Cardiac muscle cell (in vitro differentiated cells and primary cell): ENCODE data around the gene PLOD1. TPM values are rescaled to one million over a fixed set of nuclear protein-coding genes. Genes with fewer than 3 reads are reported as not detected.
A peak's percentile ranks its signal among the peaks of the same experiment; 100 is the strongest.
"Not testable (repeated sequence)": the region's sequence is repeated elsewhere in the genome, so short reads cannot be mapped to it uniquely, and the experiment has no call there.

ENCODE experiments used
- DNase-seq, 2 donors: peaks; one replicate each; pipeline versions ENCODE4 v3.0.0 to v3.0.0-alpha.2; 2010 to 2017; ENCODE audit warnings: low read depth in 1 of 2, low spot score in 1 of 2
- H3K27ac ChIP-seq: fragments of 200-600 bp; sonication (generic); 2 replicates; pipeline ENCODE4 v1.5.1; 2016
- H3K27me3 ChIP-seq: fragments of 200-600 bp; sonication (generic); 2 replicates; pipeline ENCODE4 v1.6.0; 2016; ENCODE audit warnings: control low read depth
- H3K36me3 ChIP-seq: fragments of 200-600 bp; sonication (generic); 2 replicates; pipeline ENCODE4 v1.5.1; 2016; ENCODE audit warnings: control low read depth
- H3K4me1 ChIP-seq: fragments of 200-600 bp; sonication (generic); 2 replicates; pipeline ENCODE4 v1.8.1; 2017; ENCODE audit warnings: low read depth, mild to moderate bottlenecking, mixed run types
- H3K4me3 ChIP-seq: fragments of 200-600 bp; sonication (generic); 2 replicates; pipeline ENCODE4 v1.5.1; 2016; ENCODE audit warnings: mild to moderate bottlenecking
- H3K9me3 ChIP-seq: fragments of 200-600 bp; sonication (generic); 2 replicates; pipeline ENCODE4 v1.5.1; 2017; ENCODE audit warnings: low read depth, mild to moderate bottlenecking, control low read depth
- CTCF ChIP-seq: IDR thresholded peaks from 2 replicates; pipeline ENCODE4 v1.5.1; 2012; ENCODE audit warnings: low read depth, mild to moderate bottlenecking, low read length
- polyA plus RNA-seq: library from polyadenylated mRNA; unstranded; fragments of >200 nt; fragmentation: Nextera tagmentation; extraction: Ambion mirVana; gene quantifications from 2 replicates; pipeline ENCODE4 v1.2.1, GENCODE V29; 2016
- total RNA-seq: library from RNA; depleted of rRNA; stranded (reverse); fragments of >200 nt; gene quantifications from 2 replicates; pipeline ENCODE4 v1.2.3, GENCODE V29; 2016

The PLOD1 gene
- total and polyA plus RNA-seq, 2 experiments from 2014 or later: 149 to 185 TPM

- Histone ChIP-seq H3K9me3 (no peaks in the 10 kb centered on the region), H3K27ac (no peak overlapping the region), H3K4me1 (peaks cover 14% of the 10 kb centered on the region), H3K4me3 (no peak overlapping the region), H3K27me3 (no peaks in the 10 kb centered on the region), H3K36me3 (peaks cover 15% of the 10 kb centered on the region)
- TF ChIP-seq CTCF: no peak
- DNase-seq: no peak
Observed at GRCh38 chr1:11920239-11920903, 14.1 kb upstream of the PLOD1 start.

- H3K9me3 ChIP-seq: no peaks in the 10 kb centered on the region
- no peak for DNase-seq
- peaks cover 15% of the 10 kb centered on the region for H3K36me3 ChIP-seq
- H3K4me1 ChIP-seq: peaks cover 14% of the 10 kb centered on the region
- H3K4me3 ChIP-seq: no peak overlapping the region
- no peak overlapping the region for H3K27ac ChIP-seq
- no peaks in the 10 kb centered on the region for H3K27me3 ChIP-seq
- no peak for TF ChIP-seq CTCF
Observed at GRCh38 chr1:11921022-11921421, 13.5 kb upstream of the PLOD1 start.

GRCh38 chr1:11923069-11923826, 11.3 kb upstream of the PLOD1 start:
- no peaks in the 10 kb centered on the region for H3K9me3 ChIP-seq
- DNase-seq: no peak
- no peak overlapping the region for H3K27ac ChIP-seq
- peaks cover 15% of the 10 kb centered on the region for H3K36me3 ChIP-seq
- H3K27me3 ChIP-seq: no peaks in the 10 kb centered on the region
- no peak for TF ChIP-seq CTCF
- peaks cover 21% of the 10 kb centered on the region for H3K4me1 ChIP-seq
- H3K4me3 ChIP-seq: no peak overlapping the region

- TF ChIP-seq CTCF: no peak
- no peak for DNase-seq
- Histone ChIP-seq H3K36me3 (peaks cover 15% of the 10 kb centered on the region), H3K9me3 (no peaks in the 10 kb centered on the region), H3K27me3 (no peaks in the 10 kb centered on the region), H3K27ac (no peak overlapping the region), H3K4me3 (no peak overlapping the region), H3K4me1 (peaks cover 21% of the 10 kb centered on the region)
Observed at GRCh38 chr1:11923827-11924113, 10.7 kb upstream of the PLOD1 start.

GRCh38 chr1:11924334-11925195, 10.0 kb upstream of the PLOD1 start:
- Histone ChIP-seq H3K27me3 (no peaks in the 10 kb centered on the region), H3K4me1 (peaks cover 26% of the 10 kb centered on the region), H3K9me3 (no peaks in the 10 kb centered on the region), H3K36me3 (peaks cover 10% of the 10 kb centered on the region), H3K4me3 (peak overlapping the region; percentile 52), H3K27ac (no peak overlapping the region)
- DNase-seq: no peak
- TF ChIP-seq CTCF: no peak

- peaks cover 33% of the 10 kb centered on the region for H3K4me1 ChIP-seq
- H3K27ac ChIP-seq, H3K36me3 ChIP-seq, DNase-seq, H3K9me3 ChIP-seq, H3K27me3 ChIP-seq: not testable (repeated sequence)
- peak overlapping the region; percentile 52 for H3K4me3 ChIP-seq
Observed at GRCh38 chr1:11925196-11925937, 9.2 kb upstream of the PLOD1 start.
